ENCODE results near the gene NUP188.

GRCh38 chr9:128909859-128910258, 37.6 kb upstream of the NUP188 start:
- TF ChIP-seq SOX15 (CRISPR knock-in tag; IDR thresholded peaks at IDR 0.05) = no peak
- TF ChIP-seq CTCF (IDR thresholded peaks at IDR 0.05) = no peak
- TF ChIP-seq FOXP1 (CRISPR knock-in tag; IDR thresholded peaks at IDR 0.05; ENCODE audit: borderline replicate concordance) = no peak
- TF ChIP-seq NR2C2 (CRISPR knock-in tag; IDR thresholded peaks at IDR 0.05) = no peak
- TF ChIP-seq E2F4 (CRISPR knock-in tag; IDR thresholded peaks at IDR 0.05; ENCODE audit: borderline replicate concordance, low read depth) = no peak
- TF ChIP-seq ZNF416 (CRISPR knock-in tag; IDR thresholded peaks at IDR 0.05) = no peak
- no peak for TF ChIP-seq CBFB (CRISPR knock-in tag; IDR thresholded peaks at IDR 0.05; ENCODE audit: low read depth)
- no peak for TF ChIP-seq OVOL2 (CRISPR knock-in tag; IDR thresholded peaks at IDR 0.05; ENCODE audit: borderline replicate concordance)
- TF ChIP-seq NFYB (CRISPR knock-in tag; conservative IDR thresholded peaks at IDR 0.05; ENCODE audit: low read depth) = no peak
- no peak for TF ChIP-seq USF2 (CRISPR knock-in tag; IDR thresholded peaks at IDR 0.05)
- TF ChIP-seq ZNF423 (CRISPR knock-in tag; IDR thresholded peaks at IDR 0.05) = no peak
- no peak for TF ChIP-seq PREB (CRISPR knock-in tag; IDR thresholded peaks at IDR 0.05; ENCODE audit: borderline replicate concordance)

All from WTC11 (cell line).